HepG2 (cell line): ENCODE measurements around the gene RHBDF2. TPM values are rescaled to one million over a fixed set of nuclear protein-coding genes. Genes with fewer than 3 reads are reported as not detected.

Experiments used
- CBX1 ChIP-seq: IDR thresholded peaks from one replicate; pipeline ENCODE4 v1.6.1; 2016; ENCODE audit warnings: antibody characterized with exemption, low read depth
- CHD4 ChIP-seq: fragments of 200-600 bp; sonication (generic); IDR thresholded peaks from 2 replicates; pipeline ENCODE4 v1.7.0; 2017; ENCODE audit warnings: mild to moderate bottlenecking, low read length, borderline replicate concordance
- ETV5 ChIP-seq: IDR thresholded peaks from 2 replicates; pipeline ENCODE4 v1.6.1; 2018; ENCODE audit warnings: missing biosample characterization, missing genetic modification reagents, inconsistent platforms, borderline replicate concordance
- GABPA ChIP-seq, 2 experiments: IDR thresholded peaks; 2 replicates each; pipeline ENCODE4 v1.6.1; 2011 to 2016; ENCODE audit warnings: low read depth in 2 of 2, low read length in 1 of 2, missing biosample characterization in 1 of 2, missing genetic modification characterization in 1 of 2
- NR2F6 ChIP-seq, 2 experiments: IDR thresholded peaks; 2 replicates each; pipeline ENCODE4 v1.6.1; 2016; ENCODE audit warnings: antibody characterized with exemption in 1 of 2, mild to moderate bottlenecking in 1 of 2
- RCOR2 ChIP-seq: IDR thresholded peaks from 2 replicates; pipeline ENCODE4 v1.6.1; 2016; ENCODE audit warnings: missing biosample characterization, missing genetic modification reagents
- STAT5B ChIP-seq: sonication (generic); formaldehyde crosslinking; IDR thresholded peaks from 2 replicates; pipeline ENCODE4 v1.4.0; 2020; ENCODE audit warnings: missing genetic modification reagents
- TSC22D2 ChIP-seq: sonication (generic); formaldehyde crosslinking; IDR thresholded peaks from 2 replicates; pipeline ENCODE4 v1.5.1; 2020; ENCODE audit warnings: missing genetic modification reagents, mild to moderate bottlenecking, borderline replicate concordance
- ZBTB14 ChIP-seq: sonication (generic); formaldehyde crosslinking; IDR thresholded peaks from 2 replicates; pipeline ENCODE4 v1.4.0; 2020; ENCODE audit warnings: missing genetic modification reagents
- ZBTB4 ChIP-seq: sonication (generic); formaldehyde crosslinking; IDR thresholded peaks from 2 replicates; pipeline ENCODE4 v1.4.0; 2020; ENCODE audit warnings: missing genetic modification reagents, mild to moderate bottlenecking, borderline replicate concordance
- ZNF264 ChIP-seq: sonication (generic); formaldehyde crosslinking; IDR thresholded peaks from 2 replicates; pipeline ENCODE4 v1.4.0; 2020; ENCODE audit warnings: missing genetic modification reagents
- ZNF333 ChIP-seq: sonication (generic); formaldehyde crosslinking; IDR thresholded peaks from 2 replicates; pipeline ENCODE4 v1.4.0; 2020; ENCODE audit warnings: mild to moderate bottlenecking, missing genetic modification reagents, borderline replicate concordance
- ZNF577 ChIP-seq: sonication (generic); formaldehyde crosslinking; IDR thresholded peaks from 2 replicates; pipeline ENCODE4 v1.4.0; 2020; ENCODE audit warnings: mild to moderate bottlenecking, low read depth, missing genetic modification reagents, borderline replicate concordance
- ZNF670 ChIP-seq: sonication (generic); formaldehyde crosslinking; IDR thresholded peaks from 2 replicates; pipeline ENCODE4 v1.8.0; 2022; ENCODE audit warnings: mild to moderate bottlenecking, missing genetic modification reagents, borderline replicate concordance
- ZNF720 ChIP-seq: sonication (generic); formaldehyde crosslinking; IDR thresholded peaks from 2 replicates; pipeline ENCODE4 v1.4.0; 2020; ENCODE audit warnings: missing genetic modification reagents
- ZNF776 ChIP-seq: sonication (generic); formaldehyde crosslinking; IDR thresholded peaks from 2 replicates; pipeline ENCODE4 v1.4.0; 2020; ENCODE audit warnings: mild to moderate bottlenecking, missing genetic modification reagents
- ZNF782 ChIP-seq: sonication (generic); formaldehyde crosslinking; IDR thresholded peaks from 2 replicates; pipeline ENCODE4 v1.4.0; 2020; ENCODE audit warnings: missing genetic modification reagents, mild to moderate bottlenecking, borderline replicate concordance
- ZNF790 ChIP-seq: sonication (generic); formaldehyde crosslinking; IDR thresholded peaks from 2 replicates; pipeline ENCODE4 v1.8.0; 2022; ENCODE audit warnings: missing genetic modification reagents, mild to moderate bottlenecking, borderline replicate concordance
- polyA plus RNA-seq, 8 experiments: library from polyadenylated mRNA; depleted of rRNA in 3 of 8; stranded (reverse) in 7 of 8; unstranded in 1 of 8; fragments of >200 nt; fragmentation: Illumina TruSeq in 4 of 8; extraction: Trizol in 4 of 8; gene quantifications; 2 replicates each; pipeline versions ENCODE4 v1.2.1 to v1.2.3, GENCODE V29; 2011 to 2016; ENCODE audit warnings: low read depth in 4 of 8, missing spikeins in 1 of 8, mixed read lengths in 1 of 8; ENCODE audit not compliant: insufficient read depth in 1 of 8
- total RNA-seq, 5 experiments: library from RNA; depleted of rRNA; stranded (reverse); fragments of >200 nt; fragmentation: Illumina TruSeq; extraction: Trizol; gene quantifications; 2 replicates each; pipeline ENCODE4 v1.2.3, GENCODE V29; 2016; ENCODE audit warnings: low read depth in 1 of 5
- TF ChIP-seq, protein P1 (sequence below): sonication (generic); formaldehyde crosslinking; conservative IDR thresholded peaks from 2 replicates; pipeline ENCODE4 v1.5.0; 2020; ENCODE audit warnings: missing genetic modification reagents
- TF ChIP-seq, protein P2 (sequence below): sonication (generic); formaldehyde crosslinking; IDR thresholded peaks from 2 replicates; pipeline ENCODE4 v1.5.0; 2020; ENCODE audit warnings: mild to moderate bottlenecking, missing genetic modification reagents, borderline replicate concordance

Gene RHBDF2
- total and polyA plus RNA-seq, 2 of the 13 experiments (the other 11 are each of a cell fraction or from before 2014, with no cell fraction given) = 7.8 to 24.2 TPM

- peak; percentile 22; the same call in 1 of the 2 replicates for TF ChIP-seq ZNF782 (CRISPR knock-in tag)
- no peak for TF ChIP-seq ZNF790
- 0 out of 2 replicates have a peak, but pooled peaks have one; percentile 13 for TF ChIP-seq ZNF776 (CRISPR knock-in tag)
- TF ChIP-seq, protein P1, sequence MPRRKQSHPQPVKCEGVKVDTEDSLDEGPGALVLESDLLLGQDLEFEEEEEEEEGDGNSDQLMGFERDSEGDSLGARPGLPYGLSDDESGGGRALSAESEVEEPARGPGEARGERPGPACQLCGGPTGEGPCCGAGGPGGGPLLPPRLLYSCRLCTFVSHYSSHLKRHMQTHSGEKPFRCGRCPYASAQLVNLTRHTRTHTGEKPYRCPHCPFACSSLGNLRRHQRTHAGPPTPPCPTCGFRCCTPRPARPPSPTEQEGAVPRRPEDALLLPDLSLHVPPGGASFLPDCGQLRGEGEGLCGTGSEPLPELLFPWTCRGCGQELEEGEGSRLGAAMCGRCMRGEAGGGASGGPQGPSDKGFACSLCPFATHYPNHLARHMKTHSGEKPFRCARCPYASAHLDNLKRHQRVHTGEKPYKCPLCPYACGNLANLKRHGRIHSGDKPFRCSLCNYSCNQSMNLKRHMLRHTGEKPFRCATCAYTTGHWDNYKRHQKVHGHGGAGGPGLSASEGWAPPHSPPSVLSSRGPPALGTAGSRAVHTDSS (CRISPR knock-in tag) = no peak
- no peak for TF ChIP-seq ZNF670 (CRISPR knock-in tag)
- no peak for TF ChIP-seq CBX1
- TF ChIP-seq GABPA (IDR thresholded peaks at IDR 0.05; ENCODE audit: low read depth, low read length) = no peak
- no peak for TF ChIP-seq GABPA (CRISPR knock-in tag; IDR thresholded peaks at IDR 0.05; ENCODE audit: low read depth)
- TF ChIP-seq ZNF720 (CRISPR knock-in tag) = no peak
- peak; percentile 80 for TF ChIP-seq ZBTB4
- TF ChIP-seq TSC22D2 (CRISPR knock-in tag) = no peak
- TF ChIP-seq ZNF333 (CRISPR knock-in tag) = peak; percentile 39; the same call in 1 of the 2 replicates
- 0 out of 2 replicates have a peak, but pooled peaks have one; percentile 32 for TF ChIP-seq ZNF264 (CRISPR knock-in tag)
- TF ChIP-seq ZBTB14 (CRISPR knock-in tag) = no peak
- peak; percentile 66; the same call in 1 of the 2 replicates for TF ChIP-seq ETV5 (CRISPR knock-in tag)
- no peak for TF ChIP-seq ZNF577 (CRISPR knock-in tag)
- TF ChIP-seq RCOR2 (CRISPR knock-in tag) = peak; percentile 73; the same call in 1 of the 2 replicates
- TF ChIP-seq, protein P2, sequence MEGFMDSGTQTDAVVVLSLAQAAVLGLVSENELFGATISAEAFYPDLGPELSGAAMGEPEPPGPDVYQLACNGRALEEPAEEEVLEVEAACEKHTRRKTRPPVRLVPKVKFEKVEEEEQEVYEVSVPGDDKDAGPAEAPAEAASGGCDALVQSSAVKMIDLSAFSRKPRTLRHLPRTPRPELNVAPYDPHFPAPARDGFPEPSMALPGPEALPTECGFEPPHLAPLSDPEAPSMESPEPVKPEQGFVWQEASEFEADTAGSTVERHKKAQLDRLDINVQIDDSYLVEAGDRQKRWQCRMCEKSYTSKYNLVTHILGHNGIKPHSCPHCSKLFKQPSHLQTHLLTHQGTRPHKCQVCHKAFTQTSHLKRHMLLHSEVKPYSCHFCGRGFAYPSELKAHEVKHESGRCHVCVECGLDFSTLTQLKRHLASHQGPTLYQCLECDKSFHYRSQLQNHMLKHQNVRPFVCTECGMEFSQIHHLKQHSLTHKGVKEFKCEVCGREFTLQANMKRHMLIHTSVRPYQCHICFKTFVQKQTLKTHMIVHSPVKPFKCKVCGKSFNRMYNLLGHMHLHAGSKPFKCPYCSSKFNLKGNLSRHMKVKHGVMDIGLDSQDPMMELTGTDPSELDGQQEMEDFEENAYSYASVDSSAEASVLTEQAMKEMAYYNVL (CRISPR knock-in tag) = no peak; the same call in 1 of the 2 replicates
- peak; percentile 82 for TF ChIP-seq NR2F6 (IDR thresholded peaks at IDR 0.05)
- TF ChIP-seq NR2F6 (CRISPR knock-in tag; IDR thresholded peaks at IDR 0.05) = peak; percentile 92
- TF ChIP-seq CHD4 = peak; percentile 41; the same call in 1 of the 2 replicates
- TF ChIP-seq STAT5B = no peak
Measured at GRCh38 chr17:76524598-76525512, 23.6 kb upstream of the RHBDF2 start (continued).
